K562 (cell line): ENCODE data around the gene SLMAP. TPM values are rescaled to one million over a fixed set of nuclear protein-coding genes. Genes with fewer than 3 reads are reported as not detected.
A peak's percentile ranks its signal among the peaks of the same experiment; 100 is the strongest.

Experiments
- BRD9 ChIP-seq: fragments of 450-650 bp; IDR thresholded peaks from 2 replicates; pipeline ENCODE4 v1.6.1; 2018; ENCODE audit warnings: low read depth; ENCODE audit not compliant: partially characterized antibody
- E2F5 ChIP-seq: sonication (generic); formaldehyde crosslinking; IDR thresholded peaks from 2 replicates; pipeline ENCODE4 v1.8.0; 2022; ENCODE audit warnings: mild to moderate bottlenecking, missing genetic modification reagents
- E2F8 ChIP-seq: fragments of 450-650 bp; IDR thresholded peaks from 2 replicates; pipeline ENCODE4 v1.7.1; 2018; ENCODE audit warnings: mild to moderate bottlenecking, low read depth; ENCODE audit not compliant: partially characterized antibody
- FOXK2 ChIP-seq, 2 experiments: fragments of 450-650 bp; IDR thresholded peaks in 1 of 2; conservative IDR thresholded peaks in 1 of 2; 2 replicates each; pipeline ENCODE4 v1.6.1; 2016; ENCODE audit warnings: low read depth in 2 of 2, mild to moderate bottlenecking in 1 of 2
- GMEB1 ChIP-seq: fragments of 250-450 bp; sonication (Bioruptor Pico); IDR thresholded peaks from 2 replicates; pipeline ENCODE4 v1.4.0; 2020; ENCODE audit warnings: mild to moderate bottlenecking
- HCFC1 ChIP-seq: IDR thresholded peaks from 2 replicates; pipeline ENCODE4 v1.6.1; 2012; ENCODE audit warnings: low read depth, low read length, improper control_type of control experiment
- HIVEP1 ChIP-seq: fragments of 250-450 bp; sonication (Bioruptor Pico); IDR thresholded peaks from 2 replicates; pipeline ENCODE4 v1.4.0; 2020; ENCODE audit warnings: mild to moderate bottlenecking
- HMGXB4 ChIP-seq: sonication (generic); formaldehyde crosslinking; IDR thresholded peaks from 2 replicates; pipeline ENCODE4 v1.8.1; 2023; ENCODE audit warnings: mild to moderate bottlenecking, missing genetic modification reagents
- HNRNPL ChIP-seq: fragments of 200-400 bp; formaldehyde crosslinking; IDR thresholded peaks from 2 replicates; pipeline ENCODE4 v1.6.1; 2017; ENCODE audit warnings: low read depth, mild to moderate bottlenecking, low read length
- IRF1 ChIP-seq: sonication (generic); formaldehyde crosslinking; IDR thresholded peaks from 2 replicates; pipeline ENCODE4 v1.8.0; 2022; ENCODE audit warnings: missing genetic modification reagents, mild to moderate bottlenecking, borderline replicate concordance
- MAFG ChIP-seq: fragments of 450-650 bp; conservative IDR thresholded peaks from 2 replicates; pipeline ENCODE4 v1.6.1; 2016; ENCODE audit warnings: missing genetic modification characterization, missing compliant biosample characterization
- MCM5 ChIP-seq: fragments of 450-650 bp; IDR thresholded peaks from 2 replicates; pipeline ENCODE4 v1.6.1; 2016; ENCODE audit warnings: low read depth
- PHF20 ChIP-seq: fragments of 450-650 bp; IDR thresholded peaks from 2 replicates; pipeline ENCODE4 v1.6.1; 2018; ENCODE audit not compliant: partially characterized antibody
- RNF2 ChIP-seq: sonication (generic); IDR thresholded peaks from 2 replicates; pipeline ENCODE4 v1.6.1; 2016
- SIX5 ChIP-seq, 2 experiments: IDR thresholded peaks; 2 replicates each; pipeline ENCODE4 v1.6.1; 2011; ENCODE audit warnings: low read length in 2 of 2, borderline replicate concordance in 1 of 2, low read depth in 1 of 2, mild to moderate bottlenecking in 1 of 2, moderate library complexity in 1 of 2; ENCODE audit not compliant: insufficient read depth in 1 of 2
- VEZF1 ChIP-seq: fragments of 200-800 bp; sonication (Bioruptor generic); IDR thresholded peaks from 2 replicates; pipeline ENCODE4 v1.6.1; 2017; ENCODE audit warnings: missing genetic modification characterization, missing compliant biosample characterization
- ZBTB7A ChIP-seq: IDR thresholded peaks from 2 replicates; pipeline ENCODE4 v1.6.1; 2011; ENCODE audit warnings: low read depth, mild to moderate bottlenecking, low read length, moderate library complexity, borderline replicate concordance; ENCODE audit not compliant: control insufficient read depth
- ZNF23 ChIP-seq: fragments of 250-450 bp; sonication (Bioruptor Pico); IDR thresholded peaks from 2 replicates; pipeline ENCODE4 v1.4.0; 2020; ENCODE audit warnings: mild to moderate bottlenecking
- ZNF766 ChIP-seq: fragments of 200-800 bp; sonication (Bioruptor generic); conservative IDR thresholded peaks from 2 replicates; pipeline ENCODE4 v1.6.1; 2016; ENCODE audit warnings: missing genetic modification characterization, missing compliant biosample characterization
- polyA plus RNA-seq, 8 experiments: library from polyadenylated mRNA; depleted of rRNA in 4 of 8; stranded (reverse) in 5 of 8; unstranded in 3 of 8; fragments of >200 nt; fragmentation: Nextera tagmentation in 2 of 8; fragmentation: Illumina TruSeq in 1 of 8; extraction: Ambion mirVana in 2 of 8; extraction: Trizol in 1 of 8; gene quantifications; 2 replicates each; pipeline versions ENCODE4 v1.2.1 to v1.2.3, GENCODE V29; 2011 to 2014; ENCODE audit warnings: inconsistent platforms in 1 of 8, missing spikeins in 1 of 8
- total RNA-seq, 7 experiments: library from RNA; depleted of rRNA in 6 of 7; stranded (reverse); fragments of >200 nt in 6 of 7; fragmentation: Illumina TruSeq in 2 of 7; extraction: Trizol in 2 of 7; gene quantifications; 2 replicates each; pipeline versions ENCODE4 v1.2.1 to v1.2.3, GENCODE V29; 2011 to 2021; ENCODE audit warnings: low replicate concordance in 1 of 7

Gene SLMAP
- total and polyA plus RNA-seq, 9 of the 15 experiments (the other 6 are each of a cell fraction or from before 2014, with no cell fraction given): 12.1 to 50.7 (median 28.3) TPM

GRCh38 chr3:57952208-57952631 is 196.1 kb downstream of the SLMAP start (continued):
- TF ChIP-seq IRF1 (CRISPR knock-in tag) (no peak), BRD9 (no peak), ZBTB7A (no peak), VEZF1 (CRISPR knock-in tag) (0 out of 2 replicates have a peak, but pooled peaks have one; percentile 23), RNF2 (no peak), FOXK2 (conservative IDR thresholded peaks at IDR 0.05 in 1 of 2, IDR thresholded peaks at IDR 0.05 in 1 of 2; ENCODE audit: low read depth in 2 of 2) (peak; percentile 46; a peak in 1 of 4 replicates), HMGXB4 (CRISPR knock-in tag) (no peak), SIX5 (IDR thresholded peaks at IDR 0.05; ENCODE audit: borderline replicate concordance in 1 of 2, insufficient read depth in 1 of 2, low read depth in 1 of 2, low read length in 2 of 2) (no peak), MAFG (tag) (no peak), ZNF766 (peak; percentile 76), HCFC1 (no peak), MCM5 (no peak), GMEB1 (CRISPR knock-in tag) (no peak), HNRNPL (no peak), ZNF23 (CRISPR knock-in tag) (no peak), HIVEP1 (CRISPR knock-in tag) (no peak), E2F5 (CRISPR knock-in tag) (no peak), E2F8 (no peak), PHF20 (no peak)
